ENCODE data around the gene CDYL2. TPM values are rescaled to one million over a fixed set of nuclear protein-coding genes. Genes with fewer than 3 reads are reported as not detected.

CDYL2 gene
- total and polyA plus RNA-seq, 2 experiments from 2014 or later = 2.1 to 5.2 TPM

- WGBS, 2 experiments (ENCODE audit: low coverage in 1 of 2, low lambda C conversion rate in 2 of 2, missing lambda C conversion rate in 2 of 2) = 75 to 78% methylated on average over 3 of the region's 3 CpGs
- H3K9me2 ChIP-seq (ENCODE audit: insufficient read depth) = no peaks in the 10 kb centered on the region
- no peaks in the 10 kb centered on the region for H3K27me3 ChIP-seq (replicated peaks; ENCODE audit: insufficient read depth)
- TF ChIP-seq EZH2 (IDR thresholded peaks at IDR 0.05; ENCODE audit: insufficient read depth, poor library complexity, severe bottlenecking) = no peak
- TF ChIP-seq EZH2phosphoT487 (IDR thresholded peaks at IDR 0.05; ENCODE audit: insufficient read depth, low read depth) = no peak
- H2AFZ ChIP-seq = no peak overlapping the region
- H3K4me2 ChIP-seq (ENCODE audit: unreplicated experiment) = no peak overlapping the region
- no peaks in the 10 kb centered on the region for H4K20me1 ChIP-seq (ENCODE audit: insufficient read depth)
- in situ Hi-C loops (cut with MboI) = no loop called here
- no peak for DNase-seq
- no peaks in the 10 kb centered on the region for H3K9me3 ChIP-seq (ENCODE audit: low read depth)
- peaks cover 3% of the 10 kb centered on the region; the same call in 1 of the 2 replicates for H3K79me2 ChIP-seq (ENCODE audit: insufficient read depth)
- H3F3A ChIP-seq (ENCODE audit: insufficient read depth) = peaks cover 9% of the 10 kb centered on the region
- H3K36me3 ChIP-seq (ENCODE audit: low read depth) = no peaks in the 10 kb centered on the region
- no peak overlapping the region for H3K4me3 ChIP-seq
- no peak overlapping the region for H3K9ac ChIP-seq
- peaks cover 11% of the 10 kb centered on the region; the same call in 1 of the 2 replicates for H3K4me1 ChIP-seq (ENCODE audit: insufficient read depth)
- H3K27ac ChIP-seq = no peak overlapping the region
Measured at GRCh38 chr16:80807906-80808305, 3.5 kb upstream of the CDYL2 start.

DNA sequence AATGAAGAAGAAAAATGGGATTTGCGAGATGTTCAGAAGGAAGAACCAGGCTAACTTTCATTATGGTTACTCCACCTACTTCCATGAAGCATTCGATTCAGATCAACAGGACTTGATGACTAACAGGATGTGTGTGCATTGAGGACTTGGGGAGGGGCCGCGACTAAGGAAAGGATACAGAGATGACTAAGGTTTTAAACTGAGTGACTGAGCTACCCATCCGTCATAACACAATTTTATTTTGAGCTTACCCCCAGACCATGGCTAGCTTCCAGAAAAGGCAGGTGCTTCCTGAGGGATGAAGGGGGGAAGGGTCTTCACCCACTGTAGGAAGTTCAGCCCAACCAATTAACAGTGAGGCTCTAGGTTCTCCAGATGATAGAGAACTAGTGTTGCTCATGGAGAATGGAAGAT lies 2.5 kb upstream of the CDYL2 start:
- Histone ChIP-seq H3K4me3 (peak overlapping the region; percentile 14; the same call in 1 of the 2 replicates), H3K27me3 (replicated peaks; ENCODE audit: insufficient read depth) (no peaks in the 10 kb centered on the region), H3K27ac (0 out of 2 replicates have a peak overlapping the region, but pooled peaks have one; percentile 0), H3K9ac (no peak overlapping the region), H3F3A (ENCODE audit: insufficient read depth) (peaks cover 9% of the 10 kb centered on the region), H3K36me3 (ENCODE audit: low read depth) (no peaks in the 10 kb centered on the region), H3K4me1 (ENCODE audit: insufficient read depth) (peaks cover 11% of the 10 kb centered on the region; the same call in 1 of the 2 replicates), H3K9me3 (ENCODE audit: low read depth) (no peaks in the 10 kb centered on the region), H3K4me2 (ENCODE audit: unreplicated experiment) (peak overlapping the region; percentile 21), H3K9me2 (ENCODE audit: insufficient read depth) (no peaks in the 10 kb centered on the region), H4K20me1 (ENCODE audit: insufficient read depth) (no peaks in the 10 kb centered on the region), H2AFZ (peak overlapping the region; percentile 57), H3K79me2 (ENCODE audit: insufficient read depth) (peaks cover 13% of the 10 kb centered on the region)
- WGBS, 2 experiments (ENCODE audit: low coverage in 1 of 2, low lambda C conversion rate in 2 of 2, missing lambda C conversion rate in 2 of 2) = 17 to 21% methylated on average over 5 of the region's 5 CpGs
- TF ChIP-seq EZH2phosphoT487 (IDR thresholded peaks at IDR 0.05; ENCODE audit: insufficient read depth, low read depth) = no peak
- TF ChIP-seq EZH2 (IDR thresholded peaks at IDR 0.05; ENCODE audit: insufficient read depth, poor library complexity, severe bottlenecking) = no peak
- in situ Hi-C loops (cut with MboI) = no loop called here
- peak; percentile 80 for DNase-seq

- H2AFZ ChIP-seq = peak overlapping the region; percentile 57
- H3K27me3 ChIP-seq (replicated peaks; ENCODE audit: insufficient read depth) = no peaks in the 10 kb centered on the region
- 94 to 100% methylated on average over 1 of the region's 1 CpG for WGBS, 2 experiments (ENCODE audit: low coverage in 1 of 2, low lambda C conversion rate in 2 of 2, missing lambda C conversion rate in 2 of 2)
- H3K4me2 ChIP-seq (ENCODE audit: unreplicated experiment) = peak overlapping the region; percentile 21
- DNase-seq = no peak
- H3K4me1 ChIP-seq (ENCODE audit: insufficient read depth) = peaks cover 11% of the 10 kb centered on the region; the same call in 1 of the 2 replicates
- H3K9me2 ChIP-seq (ENCODE audit: insufficient read depth) = no peaks in the 10 kb centered on the region
- 0 out of 2 replicates have a peak overlapping the region, but pooled peaks have one; percentile 0 for H3K27ac ChIP-seq
- H3K79me2 ChIP-seq (ENCODE audit: insufficient read depth) = peaks cover 19% of the 10 kb centered on the region
- H3K9ac ChIP-seq = no peak overlapping the region
- no peaks in the 10 kb centered on the region for H3K36me3 ChIP-seq (ENCODE audit: low read depth)
- no peaks in the 10 kb centered on the region for H4K20me1 ChIP-seq (ENCODE audit: insufficient read depth)
- no peaks in the 10 kb centered on the region for H3K9me3 ChIP-seq (ENCODE audit: low read depth)
- no peak for TF ChIP-seq EZH2phosphoT487 (IDR thresholded peaks at IDR 0.05; ENCODE audit: insufficient read depth, low read depth)
- no peak for TF ChIP-seq EZH2 (IDR thresholded peaks at IDR 0.05; ENCODE audit: insufficient read depth, poor library complexity, severe bottlenecking)
- in situ Hi-C loops (cut with MboI) = no loop called here
- H3F3A ChIP-seq (ENCODE audit: insufficient read depth) = peaks cover 9% of the 10 kb centered on the region
- H3K4me3 ChIP-seq = no peak overlapping the region; the same call in 1 of the 2 replicates
Measured at GRCh38 chr16:80806289-80806688, 1.9 kb upstream of the CDYL2 start.

DNA sequence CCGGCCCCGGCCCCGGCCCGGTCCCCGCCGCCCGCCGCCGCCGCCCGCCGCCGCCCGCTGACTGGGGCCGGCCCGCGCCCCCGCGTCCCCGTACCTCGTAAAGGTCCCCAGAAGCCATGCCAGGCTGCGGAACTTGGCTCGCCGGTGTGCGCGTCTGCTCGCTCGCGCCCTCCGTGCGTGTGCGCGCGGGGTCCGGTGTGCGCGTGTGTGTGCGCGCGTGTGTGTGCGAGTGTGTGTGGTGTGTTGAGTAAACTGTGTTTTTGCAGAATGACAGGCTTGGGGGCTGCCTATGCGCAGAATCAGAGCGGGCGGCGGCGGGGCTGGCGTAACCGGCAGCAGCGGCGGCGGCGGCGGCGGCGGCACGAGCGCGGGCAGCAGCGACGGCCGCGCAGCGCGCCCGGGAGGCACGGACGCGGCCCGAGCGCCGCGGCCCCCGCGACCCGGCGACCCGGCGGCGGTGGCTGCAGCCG lies 307 bp downstream of the CDYL2 start:
- Histone ChIP-seq H3F3A (ENCODE audit: insufficient read depth) (peaks cover 9% of the 10 kb centered on the region), H3K4me3 (peak overlapping the region; percentile 83), H3K27ac (no peak overlapping the region), H3K9me3 (ENCODE audit: low read depth) (no peaks in the 10 kb centered on the region), H3K4me2 (ENCODE audit: unreplicated experiment) (no peak overlapping the region), H3K36me3 (ENCODE audit: low read depth) (no peaks in the 10 kb centered on the region), H3K4me1 (ENCODE audit: insufficient read depth) (peaks cover 11% of the 10 kb centered on the region; the same call in 1 of the 2 replicates), H3K9me2 (ENCODE audit: insufficient read depth) (no peaks in the 10 kb centered on the region), H3K9ac (peak overlapping the region; percentile 61), H3K27me3 (replicated peaks; ENCODE audit: insufficient read depth) (no peaks in the 10 kb centered on the region), H2AFZ (peak overlapping the region; percentile 76; the same call in 1 of the 2 replicates), H3K79me2 (ENCODE audit: insufficient read depth) (peaks cover 39% of the 10 kb centered on the region), H4K20me1 (ENCODE audit: insufficient read depth) (no peaks in the 10 kb centered on the region)
- in situ Hi-C loops (cut with MboI) = no loop called here
- TF ChIP-seq EZH2 (IDR thresholded peaks at IDR 0.05; ENCODE audit: insufficient read depth, poor library complexity, severe bottlenecking) (no peak), EZH2phosphoT487 (IDR thresholded peaks at IDR 0.05; ENCODE audit: insufficient read depth, low read depth) (no peak)
- DNase-seq = peak; percentile 72
- 0% methylated on average over 21 to 57 of the region's 80 CpGs for WGBS, 2 experiments (ENCODE audit: low coverage in 1 of 2, low lambda C conversion rate in 2 of 2, missing lambda C conversion rate in 2 of 2)
